ENCODE measurements around the gene DGCR6L. TPM values are rescaled to one million over a fixed set of nuclear protein-coding genes. Genes with fewer than 3 reads are reported as not detected.
"Not testable (repeated sequence)": the region's sequence is repeated elsewhere in the genome, so short reads cannot be mapped to it uniquely, and the experiment has no call there.

The DGCR6L gene
- total RNA-seq, 1 donor from 2014 or later: 40.1 TPM

DNA sequence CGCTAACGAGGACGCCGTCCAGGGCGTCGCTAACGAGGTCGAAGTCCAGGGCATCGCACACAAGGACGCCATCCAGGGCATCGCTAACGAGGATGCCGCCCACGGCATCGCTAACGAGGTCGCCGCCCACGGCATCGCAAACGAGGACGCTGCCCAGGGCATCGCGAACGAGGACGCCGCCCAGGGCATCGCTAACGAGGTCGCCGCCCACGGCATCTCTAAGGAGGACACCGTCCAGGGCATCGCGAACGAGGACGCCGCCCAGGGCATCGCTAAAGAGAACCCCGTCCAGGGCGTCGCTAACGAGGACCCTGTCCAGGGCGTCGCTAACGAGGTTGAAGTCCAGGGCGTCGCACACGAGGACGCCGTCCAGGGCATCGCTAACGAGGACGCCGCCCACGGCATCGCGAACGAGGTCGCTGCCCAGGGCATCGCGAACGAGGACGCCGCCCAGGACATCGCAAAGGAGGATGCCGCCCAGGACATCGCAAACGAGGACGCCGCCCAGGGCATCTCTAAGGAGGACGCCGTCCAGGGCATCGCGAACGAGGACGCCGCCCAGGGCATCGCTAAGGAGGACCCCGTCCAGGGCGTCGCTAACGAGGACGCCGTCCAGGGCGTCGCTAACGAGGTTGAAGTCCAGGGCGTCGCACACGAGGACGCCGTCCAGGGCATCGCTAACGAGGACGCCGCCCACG is 36.2 kb upstream of the DGCR6L start:
- H3K4me1 Mint-ChIP-seq; H3K4me3 Mint-ChIP-seq; DNase-seq (ENCODE audit: low spot score in 2 of 2, unreplicated experiment in 2 of 2); H3K36me3 Mint-ChIP-seq; H3K27ac Mint-ChIP-seq; H3K9me3 Mint-ChIP-seq; H3K27me3 Mint-ChIP-seq (ENCODE audit: low read depth): not testable (repeated sequence)

DNA sequence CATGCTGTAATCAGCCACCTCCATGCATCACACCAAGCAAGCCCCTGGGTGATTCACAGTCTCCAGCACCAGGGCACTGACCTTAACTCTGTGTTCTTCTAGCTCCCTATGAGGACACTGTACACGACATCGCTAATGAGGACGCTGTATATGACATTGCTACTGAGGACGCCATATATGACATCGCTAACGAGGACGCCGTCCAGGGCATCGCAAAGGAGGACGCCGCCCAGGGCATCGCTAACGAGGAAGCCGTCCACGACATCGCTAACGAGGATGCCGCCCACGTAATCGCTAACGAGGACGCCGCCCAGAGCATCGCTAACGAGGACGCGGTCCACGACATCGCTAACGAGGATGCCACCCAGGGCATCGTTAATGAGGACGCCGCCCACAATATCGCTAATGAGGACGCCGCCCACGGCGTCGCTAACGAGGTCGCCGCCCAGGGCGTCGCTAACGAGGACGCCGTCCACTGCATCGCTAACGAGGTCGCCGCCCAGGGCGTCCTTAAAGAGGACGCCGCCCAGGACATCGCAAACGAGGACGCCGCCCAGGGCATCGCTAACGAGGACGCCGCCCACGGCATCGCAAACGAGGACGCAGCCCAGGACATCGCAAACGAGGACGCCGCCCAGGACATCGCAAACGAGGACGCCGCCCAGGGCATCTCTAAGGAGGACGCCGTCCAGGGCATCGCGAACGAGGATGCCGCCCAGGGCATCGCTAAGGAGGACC is 34.5 kb upstream of the DGCR6L start:
- DNase-seq (ENCODE audit: low spot score in 2 of 2, unreplicated experiment in 2 of 2): no peak
- Mint-ChIP-seq H3K27me3 (ENCODE audit: low read depth) (no peaks in the 10 kb centered on the region), H3K9me3 (no peaks in the 10 kb centered on the region), H3K27ac (no peak overlapping the region), H3K36me3 (no peaks in the 10 kb centered on the region), H3K4me3 (no peak overlapping the region), H3K4me1 (no peaks in the 10 kb centered on the region)
- TF ChIP-seq, protein P1, sequence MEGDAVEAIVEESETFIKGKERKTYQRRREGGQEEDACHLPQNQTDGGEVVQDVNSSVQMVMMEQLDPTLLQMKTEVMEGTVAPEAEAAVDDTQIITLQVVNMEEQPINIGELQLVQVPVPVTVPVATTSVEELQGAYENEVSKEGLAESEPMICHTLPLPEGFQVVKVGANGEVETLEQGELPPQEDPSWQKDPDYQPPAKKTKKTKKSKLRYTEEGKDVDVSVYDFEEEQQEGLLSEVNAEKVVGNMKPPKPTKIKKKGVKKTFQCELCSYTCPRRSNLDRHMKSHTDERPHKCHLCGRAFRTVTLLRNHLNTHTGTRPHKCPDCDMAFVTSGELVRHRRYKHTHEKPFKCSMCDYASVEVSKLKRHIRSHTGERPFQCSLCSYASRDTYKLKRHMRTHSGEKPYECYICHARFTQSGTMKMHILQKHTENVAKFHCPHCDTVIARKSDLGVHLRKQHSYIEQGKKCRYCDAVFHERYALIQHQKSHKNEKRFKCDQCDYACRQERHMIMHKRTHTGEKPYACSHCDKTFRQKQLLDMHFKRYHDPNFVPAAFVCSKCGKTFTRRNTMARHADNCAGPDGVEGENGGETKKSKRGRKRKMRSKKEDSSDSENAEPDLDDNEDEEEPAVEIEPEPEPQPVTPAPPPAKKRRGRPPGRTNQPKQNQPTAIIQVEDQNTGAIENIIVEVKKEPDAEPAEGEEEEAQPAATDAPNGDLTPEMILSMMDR (IDR thresholded peaks at IDR 0.05; ENCODE audit: unreplicated experiment): no peak

DNA sequence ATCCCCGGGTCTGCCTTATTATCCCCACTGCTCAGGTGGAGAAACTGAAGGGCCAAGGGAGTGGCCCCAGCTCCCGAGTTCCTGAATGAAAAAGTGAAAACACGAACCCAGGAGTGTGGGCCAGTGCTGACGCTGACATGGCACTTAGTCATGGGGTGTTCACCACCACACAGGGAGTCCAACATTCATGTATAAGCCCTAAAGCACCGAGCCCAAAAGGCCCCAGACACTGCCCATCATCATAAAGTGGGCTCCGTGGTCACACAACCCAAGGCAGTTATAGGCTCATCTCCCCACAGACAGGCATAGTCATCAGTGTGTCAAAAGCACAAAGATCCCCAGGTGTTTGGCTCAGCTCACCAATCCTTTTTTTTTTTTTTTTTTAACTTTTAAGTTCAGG is 32.7 kb upstream of the DGCR6L start:
- not testable (repeated sequence) for H3K27ac Mint-ChIP-seq; H3K27me3 Mint-ChIP-seq (ENCODE audit: low read depth); H3K9me3 Mint-ChIP-seq; DNase-seq (ENCODE audit: low spot score in 2 of 2, unreplicated experiment in 2 of 2); H3K36me3 Mint-ChIP-seq; H3K4me1 Mint-ChIP-seq; H3K4me3 Mint-ChIP-seq

DNA sequence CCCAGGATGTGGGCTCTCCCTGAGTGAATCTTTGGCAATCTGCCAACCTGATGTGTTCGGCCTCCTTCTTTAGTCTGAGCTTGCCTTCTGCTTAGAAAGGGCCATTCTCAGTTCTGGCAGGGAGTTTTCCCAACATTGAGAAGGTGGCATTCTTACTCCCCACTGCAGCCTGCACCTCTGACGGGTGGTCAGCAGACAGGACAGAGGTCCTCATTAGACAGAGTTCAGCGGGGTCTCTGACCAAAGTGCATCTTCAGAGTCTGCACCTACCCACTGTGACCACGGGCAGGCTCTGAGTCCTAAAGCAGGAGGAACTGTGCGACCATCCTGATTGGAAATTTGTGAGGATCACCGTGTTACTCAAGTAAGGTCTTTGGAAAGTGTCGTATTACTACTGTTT is 26.7 kb upstream of the DGCR6L start:
- not testable (repeated sequence) for H3K9me3 Mint-ChIP-seq; DNase-seq (ENCODE audit: low spot score in 2 of 2, unreplicated experiment in 2 of 2); H3K4me1 Mint-ChIP-seq; H3K27ac Mint-ChIP-seq; H3K36me3 Mint-ChIP-seq; H3K27me3 Mint-ChIP-seq (ENCODE audit: low read depth); H3K4me3 Mint-ChIP-seq

DNA sequence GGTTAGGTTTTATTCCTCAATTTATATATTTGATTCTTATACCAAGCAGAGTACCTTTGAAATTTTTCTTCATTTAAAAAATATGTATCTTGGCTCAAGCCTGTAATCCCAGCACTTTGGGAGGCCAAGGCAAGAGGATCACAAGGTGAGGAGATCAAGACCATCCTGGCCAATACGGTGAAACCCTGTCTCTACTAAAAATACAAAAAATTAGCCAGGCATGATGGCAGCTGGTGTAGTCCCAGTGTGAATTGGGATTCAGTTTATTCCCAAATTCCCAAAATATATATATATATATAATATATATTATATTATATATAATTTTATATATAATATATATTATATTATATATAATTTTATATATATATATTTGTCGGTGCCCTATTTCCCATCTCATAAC is 18.4 kb upstream of the DGCR6L start:
- DNase-seq (ENCODE audit: low spot score in 2 of 2, unreplicated experiment in 2 of 2); H3K9me3 Mint-ChIP-seq; H3K36me3 Mint-ChIP-seq; H3K27me3 Mint-ChIP-seq (ENCODE audit: low read depth); H3K4me3 Mint-ChIP-seq; H3K27ac Mint-ChIP-seq; H3K4me1 Mint-ChIP-seq: not testable (repeated sequence)

DNA sequence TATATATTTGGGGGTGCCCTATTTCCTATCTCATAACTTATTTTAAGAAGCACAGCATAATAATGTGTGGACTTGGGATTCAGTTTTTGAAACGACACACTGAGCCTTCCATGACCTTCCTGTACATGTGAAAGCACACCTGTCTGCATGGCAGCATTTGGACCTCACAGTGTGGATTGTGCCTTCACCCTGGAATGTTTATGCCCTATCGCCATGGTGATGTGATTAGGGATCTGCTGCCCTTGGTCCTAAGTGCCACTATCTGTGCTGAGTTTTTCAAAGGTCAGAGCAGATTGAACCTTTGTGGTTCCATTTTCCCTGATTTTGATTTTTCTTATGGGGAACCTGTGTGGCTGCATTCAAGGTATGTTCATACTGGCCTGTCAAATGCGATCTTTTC is 17.9 kb upstream of the DGCR6L start:
- H3K36me3 Mint-ChIP-seq; H3K4me3 Mint-ChIP-seq; H3K9me3 Mint-ChIP-seq; H3K27ac Mint-ChIP-seq; DNase-seq (ENCODE audit: low spot score in 2 of 2, unreplicated experiment in 2 of 2); H3K27me3 Mint-ChIP-seq (ENCODE audit: low read depth); H3K4me1 Mint-ChIP-seq: not testable (repeated sequence)

DNA sequence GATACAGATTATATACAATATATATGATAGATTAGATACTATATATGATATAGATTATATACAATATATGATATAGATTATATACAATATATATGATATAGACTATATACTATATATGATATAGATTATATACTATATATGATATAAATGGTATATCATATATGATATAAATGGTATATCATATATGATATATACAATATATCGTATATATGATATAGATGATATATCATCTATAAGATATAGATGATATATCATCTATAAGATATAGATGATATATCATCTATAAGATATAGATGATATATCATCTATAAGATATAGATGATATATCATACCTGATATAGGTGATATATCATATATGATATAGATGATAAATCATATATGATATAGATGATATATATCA is 16.7 kb upstream of the DGCR6L start:
- not testable (repeated sequence) for H3K36me3 Mint-ChIP-seq; H3K4me1 Mint-ChIP-seq; H3K9me3 Mint-ChIP-seq; H3K27ac Mint-ChIP-seq; DNase-seq (ENCODE audit: low spot score in 2 of 2, unreplicated experiment in 2 of 2); H3K27me3 Mint-ChIP-seq (ENCODE audit: low read depth); H3K4me3 Mint-ChIP-seq

DNA sequence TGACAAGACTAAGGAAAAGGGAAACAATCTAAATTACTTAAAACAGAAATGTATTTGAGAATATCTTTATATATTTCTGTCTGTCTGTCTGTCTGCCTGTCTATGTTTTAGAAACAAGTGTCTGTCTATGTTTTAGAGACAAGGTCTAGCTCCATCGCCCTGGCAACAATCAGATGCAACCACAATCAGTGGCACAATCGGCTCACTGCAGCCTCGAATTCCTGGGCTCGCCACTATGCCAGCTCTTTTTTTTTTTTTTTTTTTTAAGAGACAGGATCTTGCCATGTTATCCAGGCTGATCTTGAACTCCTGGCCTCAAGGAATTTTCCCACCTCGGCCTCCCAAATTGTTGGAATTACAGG is 8.7 kb upstream of the DGCR6L start:
- H3K36me3 Mint-ChIP-seq; H3K9me3 Mint-ChIP-seq; H3K27me3 Mint-ChIP-seq (ENCODE audit: low read depth); H3K4me3 Mint-ChIP-seq; H3K27ac Mint-ChIP-seq; H3K4me1 Mint-ChIP-seq; DNase-seq (ENCODE audit: low spot score in 2 of 2, unreplicated experiment in 2 of 2): not testable (repeated sequence)

DNA sequence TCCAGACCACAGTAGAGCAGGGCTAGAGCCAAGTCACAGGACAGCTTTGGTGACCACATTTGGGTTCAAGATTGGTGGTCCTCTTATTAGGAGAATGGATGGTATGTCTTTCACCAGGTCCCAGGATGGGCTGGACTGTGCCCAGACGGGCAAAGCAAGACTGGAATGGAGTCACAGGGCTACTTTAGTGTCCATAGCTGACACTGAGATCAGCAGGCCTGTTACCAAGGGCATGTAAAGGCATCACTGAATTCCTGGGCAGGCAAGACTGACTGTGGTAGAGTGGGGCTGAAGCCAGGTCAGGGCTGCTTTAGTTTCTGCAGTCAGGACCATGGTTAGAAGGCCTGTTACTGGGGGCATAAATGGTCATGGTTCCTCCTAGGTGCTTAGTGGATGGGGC is 6.1 kb upstream of the DGCR6L start:
- not testable (repeated sequence) for H3K27ac Mint-ChIP-seq; H3K4me3 Mint-ChIP-seq; H3K27me3 Mint-ChIP-seq (ENCODE audit: low read depth); H3K36me3 Mint-ChIP-seq; H3K9me3 Mint-ChIP-seq; DNase-seq (ENCODE audit: low spot score in 2 of 2, unreplicated experiment in 2 of 2)
- peaks cover 15% of the 10 kb centered on the region for H3K4me1 Mint-ChIP-seq

DNA sequence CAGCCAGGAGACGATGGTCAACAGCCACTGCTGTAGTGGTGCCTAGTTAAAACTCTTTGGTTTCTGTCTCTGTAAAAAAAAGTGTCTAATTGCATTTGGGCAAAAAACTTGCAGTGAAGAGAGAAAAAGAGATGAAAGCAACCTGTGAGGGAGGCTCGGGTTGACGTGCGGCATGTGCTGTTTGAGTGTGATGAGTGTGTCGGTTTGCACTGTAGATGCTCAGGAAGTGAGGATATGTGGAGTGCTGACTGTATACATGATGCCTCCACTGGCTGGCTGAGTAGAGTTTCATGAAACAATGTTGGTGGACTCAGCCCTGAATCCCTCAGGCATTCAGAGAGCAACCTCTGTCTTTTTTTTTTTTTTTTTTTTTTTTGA is 4.3 kb upstream of the DGCR6L start:
- H3K36me3 Mint-ChIP-seq: no peaks in the 10 kb centered on the region
- no peak for DNase-seq (ENCODE audit: low spot score in 2 of 2, unreplicated experiment in 2 of 2)
- no peak overlapping the region for H3K4me3 Mint-ChIP-seq
- peaks cover 1% of the 10 kb centered on the region for H3K27me3 Mint-ChIP-seq (ENCODE audit: low read depth)
- H3K27ac Mint-ChIP-seq: no peak overlapping the region
- H3K9me3 Mint-ChIP-seq: no peaks in the 10 kb centered on the region
- TF ChIP-seq, protein P1 (IDR thresholded peaks at IDR 0.05; ENCODE audit: unreplicated experiment): no peak
- H3K4me1 Mint-ChIP-seq: peaks cover 24% of the 10 kb centered on the region

DNA sequence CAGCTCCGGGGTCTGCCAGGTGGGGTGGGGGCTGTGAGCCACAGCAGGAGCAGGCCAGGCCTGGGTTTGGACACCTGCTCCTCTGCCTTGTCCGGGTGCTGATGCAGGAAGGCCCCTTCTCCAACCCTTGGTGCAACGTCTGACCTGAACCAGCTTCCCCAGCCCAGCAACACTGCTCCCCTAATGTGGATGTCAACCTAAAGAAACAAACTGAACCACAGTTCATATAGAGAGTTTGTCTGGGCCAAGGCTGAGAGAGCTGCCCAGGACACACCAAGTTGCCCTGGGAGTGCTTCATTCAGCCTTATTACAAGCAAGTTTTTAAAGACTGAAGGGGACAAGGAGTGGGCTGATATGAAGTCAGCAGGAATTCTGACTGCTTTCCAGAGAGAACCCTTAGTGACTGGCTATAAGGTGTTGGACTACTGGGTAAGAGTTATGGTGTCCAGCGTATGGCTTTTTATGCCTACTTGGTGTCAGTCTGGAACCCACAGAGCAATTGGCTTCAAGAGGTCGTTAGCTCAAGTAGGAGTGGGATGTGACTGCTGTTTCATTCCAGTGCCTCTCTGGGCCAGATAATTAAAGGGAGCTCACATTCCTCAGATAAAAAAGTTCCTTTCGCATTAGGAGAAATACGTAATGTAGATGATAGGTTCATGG is 1.8 kb upstream of the DGCR6L start:
- not testable (repeated sequence) for H3K9me3 Mint-ChIP-seq
- peak overlapping the region; percentile 79 for H3K27ac Mint-ChIP-seq

More for the DNA sequence above, 1.8 kb upstream of the DGCR6L start:
- H3K36me3 Mint-ChIP-seq; H3K27me3 Mint-ChIP-seq (ENCODE audit: low read depth): not testable (repeated sequence)
- H3K4me3 Mint-ChIP-seq: peak overlapping the region; percentile 85
- peaks cover 46% of the 10 kb centered on the region for H3K4me1 Mint-ChIP-seq
- peak in 1 of 2 experiments; percentile 29 for DNase-seq (ENCODE audit: low spot score in 2 of 2, unreplicated experiment in 2 of 2)

Data from mesothelial cell of epicardium (in vitro differentiated cells).